Osteoblast (primary cell): ENCODE results near the gene MYH3. TPM values are rescaled to one million over a fixed set of nuclear protein-coding genes. Genes with fewer than 3 reads are reported as not detected.

Experiments used
- DNase-seq: peaks from one replicate; pipeline ENCODE4 v3.0.0; 2011; ENCODE audit warnings: low spot score, mixed read lengths; ENCODE audit not compliant: insufficient read length; ENCODE audit errors: missing footprints
- H2AFZ ChIP-seq: 2 replicates; pipeline ENCODE4 v1.6.0; 2011; ENCODE audit warnings: mild to moderate bottlenecking, low read length
- H3K27ac ChIP-seq: 2 replicates; pipeline ENCODE4 v1.5.1; 2011; ENCODE audit warnings: mild to moderate bottlenecking, low read depth, low read length, moderate library complexity
- H3K27me3 ChIP-seq: 2 replicates; pipeline ENCODE4 v1.6.0; 2012; ENCODE audit warnings: mild to moderate bottlenecking, control low read depth, inconsistent platforms, low read length, moderate library complexity; ENCODE audit not compliant: insufficient read depth
- H3K36me3 ChIP-seq: 2 replicates; pipeline ENCODE4 v1.5.1; 2011; ENCODE audit warnings: mild to moderate bottlenecking, low read length, control low read depth, moderate library complexity; ENCODE audit not compliant: insufficient read depth
- H3K4me1 ChIP-seq: 2 replicates; pipeline ENCODE4 v1.5.1; 2011; ENCODE audit warnings: mild to moderate bottlenecking, low read length, control low read depth, moderate library complexity; ENCODE audit not compliant: insufficient read depth
- H3K4me2 ChIP-seq: 2 replicates; pipeline ENCODE4 v1.6.0; 2011; ENCODE audit warnings: mild to moderate bottlenecking, low read length; ENCODE audit not compliant: insufficient read depth
- H3K4me3 ChIP-seq: fragments of 200-600 bp; sonication (generic); 3 replicates; pipeline ENCODE4 v1.5.1; 2012; ENCODE audit warnings: mild to moderate bottlenecking, low read length, inconsistent platforms; ENCODE audit not compliant: insufficient read depth
- H3K79me2 ChIP-seq: 2 replicates; pipeline ENCODE4 v1.6.0; 2012; ENCODE audit warnings: mild to moderate bottlenecking, low read length, control low read depth, inconsistent platforms; ENCODE audit not compliant: insufficient read depth
- H3K9me3 ChIP-seq: 2 replicates; pipeline ENCODE4 v1.5.1; 2011; ENCODE audit warnings: low read depth, low read length, control low read depth
- H4K20me1 ChIP-seq: 2 replicates; pipeline ENCODE4 v1.6.0; 2012; ENCODE audit warnings: mild to moderate bottlenecking, low read length, control low read depth; ENCODE audit not compliant: insufficient read depth
- total RNA-seq: library from RNA; depleted of rRNA; stranded (reverse); fragments of >200 nt; gene quantifications from 2 replicates; pipeline ENCODE4 v1.2.3, GENCODE V29; 2012
- TF ChIP-seq, protein P1 (sequence below): IDR thresholded peaks from 2 replicates; pipeline ENCODE4 v1.5.1; 2011; ENCODE audit warnings: mild to moderate bottlenecking, low read depth, low read length, moderate library complexity; ENCODE audit errors: extremely low read depth

MYH3 gene
- total RNA-seq, 1 donor = 1.8 TPM

DNA sequence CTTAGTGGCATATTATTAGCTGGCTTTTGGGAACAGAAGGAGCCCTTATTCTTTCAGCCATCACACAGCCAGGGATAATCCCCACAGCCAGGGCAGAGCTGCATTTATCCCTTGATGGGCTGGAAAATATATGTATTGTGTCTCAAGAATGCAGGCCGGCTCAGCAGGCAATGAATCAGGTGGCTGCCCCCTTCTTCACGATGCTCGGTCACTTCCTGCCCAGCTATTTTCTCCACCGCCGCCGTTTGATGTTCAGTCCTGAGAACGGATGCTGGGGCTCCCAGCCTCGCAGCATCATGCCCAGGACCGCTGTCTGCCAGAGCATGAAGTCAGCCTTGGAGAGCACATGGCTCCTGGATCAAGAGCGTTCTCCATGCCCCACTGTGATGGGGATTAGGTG is 4.3 kb upstream of the MYH3 start:
- Histone ChIP-seq H3K27me3 (no peaks in the 10 kb centered on the region), H3K4me1 (no peaks in the 10 kb centered on the region), H3K4me2 (no peak overlapping the region), H3K9me3 (no peaks in the 10 kb centered on the region), H3K79me2 (no peaks in the 10 kb centered on the region), H3K27ac (no peak overlapping the region), H4K20me1 (no peaks in the 10 kb centered on the region), H2AFZ (no peak overlapping the region), H3K4me3 (no peak overlapping the region), H3K36me3 (no peaks in the 10 kb centered on the region)
- TF ChIP-seq, protein P1, sequence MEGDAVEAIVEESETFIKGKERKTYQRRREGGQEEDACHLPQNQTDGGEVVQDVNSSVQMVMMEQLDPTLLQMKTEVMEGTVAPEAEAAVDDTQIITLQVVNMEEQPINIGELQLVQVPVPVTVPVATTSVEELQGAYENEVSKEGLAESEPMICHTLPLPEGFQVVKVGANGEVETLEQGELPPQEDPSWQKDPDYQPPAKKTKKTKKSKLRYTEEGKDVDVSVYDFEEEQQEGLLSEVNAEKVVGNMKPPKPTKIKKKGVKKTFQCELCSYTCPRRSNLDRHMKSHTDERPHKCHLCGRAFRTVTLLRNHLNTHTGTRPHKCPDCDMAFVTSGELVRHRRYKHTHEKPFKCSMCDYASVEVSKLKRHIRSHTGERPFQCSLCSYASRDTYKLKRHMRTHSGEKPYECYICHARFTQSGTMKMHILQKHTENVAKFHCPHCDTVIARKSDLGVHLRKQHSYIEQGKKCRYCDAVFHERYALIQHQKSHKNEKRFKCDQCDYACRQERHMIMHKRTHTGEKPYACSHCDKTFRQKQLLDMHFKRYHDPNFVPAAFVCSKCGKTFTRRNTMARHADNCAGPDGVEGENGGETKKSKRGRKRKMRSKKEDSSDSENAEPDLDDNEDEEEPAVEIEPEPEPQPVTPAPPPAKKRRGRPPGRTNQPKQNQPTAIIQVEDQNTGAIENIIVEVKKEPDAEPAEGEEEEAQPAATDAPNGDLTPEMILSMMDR = no peak
- DNase-seq = peak; percentile 14

DNA sequence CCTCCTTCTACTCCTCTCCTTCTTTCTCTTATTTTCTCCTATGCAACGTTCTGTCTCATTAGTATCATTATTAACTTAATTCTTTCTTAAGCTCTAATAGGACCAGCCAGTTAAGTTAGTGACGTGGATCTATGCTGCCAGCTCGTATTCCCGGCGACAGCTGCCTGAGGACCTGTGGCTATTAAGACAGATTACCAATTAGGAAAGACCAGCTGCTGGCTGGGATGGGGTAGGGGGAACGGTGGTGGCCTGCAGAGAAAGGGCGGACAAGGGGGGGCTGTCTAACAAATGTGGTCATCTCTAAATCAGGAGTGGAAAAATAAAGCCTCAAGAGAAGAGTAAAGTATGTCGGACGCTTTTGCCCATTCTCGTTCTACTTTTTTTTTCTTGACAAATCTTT is 770 bp upstream of the MYH3 start:
- no peak overlapping the region for H2AFZ ChIP-seq
- H3K9me3 ChIP-seq = no peaks in the 10 kb centered on the region
- H3K4me3 ChIP-seq = no peak overlapping the region
- H3K27ac ChIP-seq = no peak overlapping the region
- DNase-seq = peak; percentile 51
- no peaks in the 10 kb centered on the region for H3K79me2 ChIP-seq
- no peak overlapping the region for H3K4me2 ChIP-seq
- TF ChIP-seq, protein P1 = no peak
- H3K36me3 ChIP-seq = no peaks in the 10 kb centered on the region
- H3K27me3 ChIP-seq = no peaks in the 10 kb centered on the region
- no peaks in the 10 kb centered on the region for H4K20me1 ChIP-seq
- no peaks in the 10 kb centered on the region for H3K4me1 ChIP-seq

DNA sequence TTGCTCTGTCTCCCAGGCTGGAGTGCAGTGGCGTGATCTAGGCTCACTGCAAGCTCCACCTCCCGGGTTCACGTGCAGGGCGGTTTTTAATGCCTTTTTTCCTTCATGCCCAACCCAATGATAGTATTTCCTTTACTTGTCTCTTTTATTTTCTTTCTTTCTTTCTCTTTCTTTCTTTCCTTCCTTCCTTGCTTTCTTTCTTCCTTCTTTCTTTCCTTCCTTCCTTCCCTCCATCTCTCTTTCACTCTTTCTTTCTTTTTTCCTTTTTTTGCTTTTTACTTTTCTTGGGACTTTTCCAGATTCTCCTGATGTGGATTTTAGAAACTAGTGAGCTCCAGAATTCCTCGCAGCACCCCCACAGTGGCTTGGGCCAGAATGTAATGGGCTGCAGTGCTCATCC is 3.1 kb downstream of the MYH3 start:
- no peaks in the 10 kb centered on the region for H3K9me3 ChIP-seq
- H4K20me1 ChIP-seq = no peaks in the 10 kb centered on the region
- no peaks in the 10 kb centered on the region for H3K79me2 ChIP-seq
- H3K4me1 ChIP-seq = no peaks in the 10 kb centered on the region
- no peak overlapping the region for H3K4me2 ChIP-seq
- no peaks in the 10 kb centered on the region for H3K36me3 ChIP-seq
- TF ChIP-seq, protein P1 = no peak
- no peak overlapping the region for H3K27ac ChIP-seq
- H3K27me3 ChIP-seq = no peaks in the 10 kb centered on the region
- H2AFZ ChIP-seq = no peak overlapping the region
- no peak overlapping the region for H3K4me3 ChIP-seq
- DNase-seq = no peak

DNA sequence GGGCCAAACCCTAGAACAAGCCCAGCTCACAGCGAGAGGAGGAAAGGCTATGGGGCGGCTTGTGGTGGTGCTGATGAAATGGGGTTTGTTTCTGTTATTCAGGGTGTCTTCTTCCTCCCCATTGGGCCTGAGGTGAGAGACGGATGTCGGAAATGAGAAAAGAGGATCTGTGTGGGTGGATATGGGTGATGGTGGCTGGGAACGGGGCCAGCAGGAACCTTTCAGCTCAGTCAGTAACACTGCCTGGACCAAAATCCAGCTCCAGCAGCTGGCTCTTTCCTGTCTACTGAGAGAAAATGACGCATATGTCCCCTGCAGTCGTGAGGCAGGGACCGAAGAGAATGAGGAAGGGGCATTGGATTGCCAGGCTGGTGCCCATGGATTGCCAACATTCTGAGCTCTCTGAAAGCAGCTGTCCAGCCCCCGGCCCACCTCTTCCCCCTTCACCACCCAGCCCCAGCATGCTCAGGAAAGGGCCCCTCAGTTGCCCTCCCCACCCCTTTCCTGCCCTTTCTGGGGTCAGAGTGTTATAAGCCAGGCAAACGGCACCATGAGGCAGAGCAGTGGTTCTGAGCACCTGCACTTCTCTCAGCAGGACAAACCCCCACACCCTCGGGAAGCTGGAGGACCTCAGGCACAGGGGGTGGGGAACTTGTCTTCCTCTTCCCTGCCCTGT is 4.0 kb downstream of the MYH3 start:
- no peak overlapping the region for H2AFZ ChIP-seq
- no peak for DNase-seq

More for the DNA sequence above, 4.0 kb downstream of the MYH3 start:
- H3K4me1 ChIP-seq = no peaks in the 10 kb centered on the region
- H3K9me3 ChIP-seq = no peaks in the 10 kb centered on the region
- TF ChIP-seq, protein P1 = no peak
- H3K36me3 ChIP-seq = no peaks in the 10 kb centered on the region
- H3K27me3 ChIP-seq = no peaks in the 10 kb centered on the region
- no peaks in the 10 kb centered on the region for H3K79me2 ChIP-seq
- no peaks in the 10 kb centered on the region for H4K20me1 ChIP-seq
- H3K4me2 ChIP-seq = no peak overlapping the region
- H3K27ac ChIP-seq = no peak overlapping the region
- no peak overlapping the region for H3K4me3 ChIP-seq
